Gastrocnemius medialis (tissue), 4 donors: ENCODE results near the gene GLI3. TPM values are rescaled to one million over a fixed set of nuclear protein-coding genes. Genes with fewer than 3 reads are reported as not detected.

Experiments used
- ATAC-seq, 2 donors: fragments of 150-250 bp; one replicate each; pipeline ENCODE4 v1.9.1; 2016
- DNase-seq, 2 donors: peaks; one replicate each; pipeline ENCODE4 v3.0.0-alpha.2; 2019
- H3K27ac ChIP-seq, 4 donors: fragments of 200-600 bp; sonication (generic); 1 replicate in 1 of 4; 2 replicates in 3 of 4; pipeline ENCODE4 v1.5.1; 2016 to 2018; ENCODE audit warnings: mild to moderate bottlenecking in 2 of 4, moderate library complexity in 1 of 4
- H3K27me3 ChIP-seq, 3 donors: fragments of 200-600 bp; sonication (generic) in 2 of 3; 1 replicate in 1 of 3; 2 replicates in 2 of 3; pipeline versions ENCODE4 v1.5.1 to v1.6.0; 2016 to 2019; ENCODE audit warnings: mild to moderate bottlenecking in 1 of 3, moderate library complexity in 1 of 3
- H3K36me3 ChIP-seq, 2 donors: fragments of 200-600 bp; sonication (generic) in 1 of 2; one replicate each; pipeline ENCODE4 v1.5.1; 2017 to 2018
- H3K4me1 ChIP-seq, 2 donors: fragments of 200-600 bp; sonication (generic) in 1 of 2; one replicate each; pipeline ENCODE4 v1.5.1; 2016 to 2017; ENCODE audit warnings: mild to moderate bottlenecking in 2 of 2
- H3K4me3 ChIP-seq, 4 donors: fragments of 200-600 bp; sonication (generic) in 3 of 4; 1 replicate in 1 of 4; 2 replicates in 3 of 4; pipeline ENCODE4 v1.5.1; 2016 to 2019; ENCODE audit warnings: mild to moderate bottlenecking in 2 of 4
- H3K9me3 ChIP-seq, 3 donors: fragments of 200-600 bp; sonication (generic) in 2 of 3; 1 replicate in 1 of 3; 2 replicates in 2 of 3; pipeline ENCODE4 v1.5.1; 2016 to 2019
- POLR2A ChIP-seq, 2 donors: fragments of 450-650 bp; IDR thresholded peaks; one replicate each; pipeline ENCODE4 v1.6.1; 2017; ENCODE audit warnings: antibody characterized with exemption in 2 of 2, mild to moderate bottlenecking in 2 of 2, moderate library complexity in 2 of 2
- in situ Hi-C, 4 donors: fragments of 200-750 bp; cut with MboI; loops; one replicate each; pipeline versions ENCODE4 v1.15.0 to v1.8.0; 2017; ENCODE audit warnings: low sequenced_read_pairs in 4 of 4
- intact Hi-C: fragments of 100-400 bp; cut with DNase I; formaldehyde crosslinking; loops from one replicate; pipeline ENCODE4 v1.15.1; 2023; ENCODE audit warnings: low total_unique reads
- total RNA-seq, 4 donors: library from RNA; depleted of rRNA; stranded (reverse); fragments of >200 nt; gene quantifications; one replicate each; pipeline versions ENCODE4 v1.1.0 to v1.2.3, GENCODE V29; 2016
- TF ChIP-seq, protein P1 (sequence below), 5 experiments: fragments of 450-650 bp in 3 of 5; fragments of 200-600 bp in 2 of 5; sonication (generic) in 2 of 5; IDR thresholded peaks in 4 of 5; conservative IDR thresholded peaks in 1 of 5; 1 replicate in 4 of 5; 2 replicates in 1 of 5; pipeline ENCODE4 v1.5.1; 2016 to 2019; ENCODE audit warnings: antibody characterized with exemption in 5 of 5, mild to moderate bottlenecking in 3 of 5, moderate library complexity in 3 of 5

The GLI3 gene
- total RNA-seq, 4 donors from 2014 or later = 0.46 to 1.6 (median 0.81) TPM

DNA sequence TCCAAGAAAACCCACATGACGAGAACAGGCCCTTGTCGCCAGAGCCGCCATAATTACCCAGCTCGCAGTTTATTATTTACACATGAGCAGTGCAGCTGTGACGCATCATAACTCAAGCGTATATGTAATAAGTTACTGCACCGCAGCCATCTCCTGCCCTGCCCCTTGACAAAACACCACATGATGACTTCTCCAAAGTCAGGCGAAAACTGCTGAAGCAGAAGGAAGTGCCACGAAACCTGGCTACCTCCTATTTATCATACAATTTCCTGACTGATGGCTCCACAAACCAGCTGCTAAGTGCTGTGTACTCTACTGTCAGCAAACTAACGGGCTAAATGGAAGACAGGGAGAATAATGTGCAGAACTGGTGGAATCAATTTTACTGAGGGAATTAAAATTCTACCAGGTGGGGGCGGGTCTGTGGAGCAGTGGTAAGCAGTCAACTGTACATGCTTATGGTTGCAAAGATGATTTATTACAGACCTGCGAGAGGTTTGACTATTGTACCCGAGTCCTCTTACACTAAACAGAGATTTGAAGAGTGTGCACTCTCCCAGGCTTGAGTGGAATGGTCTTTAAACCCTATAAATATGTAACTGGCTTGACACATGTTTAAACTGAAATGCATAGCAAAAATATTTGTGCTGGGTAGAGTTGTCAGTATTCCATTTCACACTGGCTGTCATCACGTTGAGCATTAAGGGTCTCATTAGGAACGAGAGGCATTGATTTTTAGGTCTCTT, 156.0 kb downstream of the GLI3 start:
- Histone ChIP-seq H3K27me3 (no peaks in the 10 kb centered on the region), H3K4me1 (peaks cover 0 to 2% of the 10 kb centered on the region in 2 donors), H3K27ac (no peak overlapping the region), H3K9me3 (no peaks in the 10 kb centered on the region), H3K4me3 (no peak overlapping the region), H3K36me3 (no peaks in the 10 kb centered on the region)
- ATAC-seq = no peak
- intact Hi-C loops (no loop called here), in situ Hi-C loops (no loop called here)
- no peak for DNase-seq
- TF ChIP-seq, protein P1, sequence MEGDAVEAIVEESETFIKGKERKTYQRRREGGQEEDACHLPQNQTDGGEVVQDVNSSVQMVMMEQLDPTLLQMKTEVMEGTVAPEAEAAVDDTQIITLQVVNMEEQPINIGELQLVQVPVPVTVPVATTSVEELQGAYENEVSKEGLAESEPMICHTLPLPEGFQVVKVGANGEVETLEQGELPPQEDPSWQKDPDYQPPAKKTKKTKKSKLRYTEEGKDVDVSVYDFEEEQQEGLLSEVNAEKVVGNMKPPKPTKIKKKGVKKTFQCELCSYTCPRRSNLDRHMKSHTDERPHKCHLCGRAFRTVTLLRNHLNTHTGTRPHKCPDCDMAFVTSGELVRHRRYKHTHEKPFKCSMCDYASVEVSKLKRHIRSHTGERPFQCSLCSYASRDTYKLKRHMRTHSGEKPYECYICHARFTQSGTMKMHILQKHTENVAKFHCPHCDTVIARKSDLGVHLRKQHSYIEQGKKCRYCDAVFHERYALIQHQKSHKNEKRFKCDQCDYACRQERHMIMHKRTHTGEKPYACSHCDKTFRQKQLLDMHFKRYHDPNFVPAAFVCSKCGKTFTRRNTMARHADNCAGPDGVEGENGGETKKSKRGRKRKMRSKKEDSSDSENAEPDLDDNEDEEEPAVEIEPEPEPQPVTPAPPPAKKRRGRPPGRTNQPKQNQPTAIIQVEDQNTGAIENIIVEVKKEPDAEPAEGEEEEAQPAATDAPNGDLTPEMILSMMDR (IDR thresholded peaks at IDR 0.05 in 4 of 5, conservative IDR thresholded peaks at IDR 0.05 in 1 of 5) = no peak
- no peak for TF ChIP-seq POLR2A (IDR thresholded peaks at IDR 0.05)

DNA sequence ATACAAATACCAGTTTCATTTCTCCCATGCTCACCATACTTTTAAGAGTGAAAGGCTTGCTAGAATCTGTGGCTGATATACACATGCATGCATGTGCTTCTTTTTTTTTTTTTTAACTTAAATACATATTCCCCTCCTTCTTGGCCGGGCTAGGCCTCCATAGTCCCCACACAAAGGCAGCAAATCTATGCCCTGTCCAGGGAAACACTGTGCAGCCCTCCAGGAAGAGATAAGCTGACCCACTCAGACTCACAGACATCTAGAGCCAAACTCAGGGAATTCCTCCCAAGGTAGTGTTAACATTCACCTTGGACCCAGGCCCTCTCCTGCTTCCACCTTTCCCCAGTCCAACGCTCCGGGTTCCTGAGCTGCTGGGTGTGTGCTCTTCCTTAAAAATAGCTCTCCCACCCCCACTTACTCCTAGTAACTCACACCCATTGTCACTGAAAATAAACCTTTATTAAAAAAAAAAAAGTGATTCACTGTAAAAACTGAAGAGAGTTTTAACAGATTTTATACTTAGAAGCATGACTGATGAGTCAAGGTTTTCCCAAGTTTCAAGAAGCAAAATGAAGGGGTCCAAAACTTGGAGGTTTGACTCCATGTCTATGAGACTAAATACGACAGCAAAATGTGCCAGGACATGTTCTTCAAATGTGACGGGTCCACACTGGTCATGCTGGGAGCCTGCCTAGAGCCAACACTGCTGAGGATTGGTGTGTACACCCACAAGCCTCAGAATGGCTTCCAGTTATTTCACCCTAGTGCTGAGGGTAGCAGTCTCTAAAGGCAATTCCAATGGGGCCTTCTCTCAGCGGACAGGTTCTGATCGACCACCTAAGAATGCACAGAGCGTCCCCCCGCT, 159.5 kb downstream of the GLI3 start:
- no peak for DNase-seq
- H3K9me3 ChIP-seq = no peaks in the 10 kb centered on the region
- H3K27ac ChIP-seq = no peak overlapping the region
- no peak for TF ChIP-seq POLR2A (IDR thresholded peaks at IDR 0.05)
- TF ChIP-seq, protein P1 (IDR thresholded peaks at IDR 0.05 in 4 of 5, conservative IDR thresholded peaks at IDR 0.05 in 1 of 5) = no peak
- no peaks in the 10 kb centered on the region for H3K36me3 ChIP-seq
- in situ Hi-C loops = no loop called here
- no peak for ATAC-seq
- intact Hi-C loops = no loop called here
- H3K4me3 ChIP-seq = no peak overlapping the region
- no peaks in the 10 kb centered on the region for H3K27me3 ChIP-seq
- H3K4me1 ChIP-seq = no peaks in the 10 kb centered on the region

DNA sequence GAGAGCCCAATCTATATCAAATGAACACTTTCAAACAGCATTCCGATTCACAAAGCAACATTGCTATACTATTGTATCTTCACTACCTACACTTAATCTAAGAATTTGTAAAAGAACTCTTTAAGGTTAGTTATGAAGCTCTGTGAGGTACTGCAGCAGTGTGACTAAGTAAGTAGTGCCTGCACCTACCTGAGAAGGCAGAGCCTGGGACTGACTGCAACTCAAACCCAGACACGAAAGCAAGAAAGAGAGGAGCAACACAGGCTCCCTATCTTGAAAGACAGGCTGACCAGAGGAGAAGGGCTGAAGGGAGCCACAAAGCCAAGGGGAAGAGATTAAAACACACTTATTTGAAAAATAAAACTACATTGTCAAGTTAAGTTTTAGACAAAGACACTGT, 160.1 kb downstream of the GLI3 start:
- TF ChIP-seq POLR2A (IDR thresholded peaks at IDR 0.05) = no peak

DNA sequence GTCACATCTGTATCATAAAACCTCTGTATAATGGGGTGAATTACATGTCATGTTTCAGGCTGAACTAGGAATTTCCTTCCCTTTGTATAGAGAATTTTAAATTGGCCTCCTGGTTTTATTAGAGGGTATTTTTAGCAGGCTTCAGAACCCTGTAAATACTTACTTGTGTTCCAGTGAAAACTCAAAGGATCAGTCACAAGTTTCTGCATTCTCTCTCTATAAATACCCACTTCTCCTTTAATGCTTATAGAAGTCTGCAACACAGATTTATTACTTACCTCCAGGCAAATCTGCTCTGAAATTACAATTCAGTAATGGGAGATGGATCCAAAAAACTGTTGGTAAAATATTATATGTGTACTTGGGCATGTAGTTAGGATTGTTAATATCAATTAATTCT, 161.6 kb downstream of the GLI3 start:
- Histone ChIP-seq H3K36me3 (no peaks in the 10 kb centered on the region), H3K4me1 (peaks cover 4 to 5% of the 10 kb centered on the region in 2 donors), H3K4me3 (no peak overlapping the region), H3K27me3 (no peaks in the 10 kb centered on the region), H3K27ac (no peak overlapping the region), H3K9me3 (no peaks in the 10 kb centered on the region)
- DNase-seq = no peak
- TF ChIP-seq POLR2A (IDR thresholded peaks at IDR 0.05) = no peak
- TF ChIP-seq, protein P1 (IDR thresholded peaks at IDR 0.05 in 4 of 5, conservative IDR thresholded peaks at IDR 0.05 in 1 of 5) = no peak
- in situ Hi-C loops (no loop called here), intact Hi-C loops (no loop called here)
- no peak for ATAC-seq

More for the DNA sequence above, 160.1 kb downstream of the GLI3 start:
- in situ Hi-C loops (no loop called here), intact Hi-C loops (no loop called here)
- no peaks in the 10 kb centered on the region for H3K36me3 ChIP-seq
- H3K4me1 ChIP-seq = peaks cover under 1 to 5% of the 10 kb centered on the region in 2 donors
- H3K27me3 ChIP-seq = no peaks in the 10 kb centered on the region
- no peak overlapping the region for H3K27ac ChIP-seq
- no peaks in the 10 kb centered on the region for H3K9me3 ChIP-seq
- H3K4me3 ChIP-seq = no peak overlapping the region
- ATAC-seq (no peak), DNase-seq (no peak)

DNA sequence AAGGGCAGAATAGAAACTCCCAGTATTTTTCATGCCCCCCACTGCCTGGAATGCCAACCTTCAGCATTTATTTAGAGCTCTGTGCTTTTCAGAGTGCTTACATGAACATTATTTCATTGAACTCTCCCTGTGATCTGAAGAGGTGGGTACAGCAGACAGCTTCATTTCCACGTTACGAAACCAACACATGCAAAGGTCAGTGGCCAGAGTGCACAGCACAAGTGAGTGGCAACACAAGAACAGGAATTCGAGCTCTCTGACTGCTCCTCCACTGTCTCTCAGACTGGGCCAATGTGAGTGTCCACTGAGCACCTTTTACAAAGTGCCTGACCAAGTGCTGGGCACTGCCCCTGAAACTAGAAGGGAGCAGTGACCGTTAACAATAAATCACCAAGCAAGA, 162.9 kb downstream of the GLI3 start:
- DNase-seq (no peak), ATAC-seq (no peak)
- no peaks in the 10 kb centered on the region for H3K27me3 ChIP-seq
- peaks cover 4 to 5% of the 10 kb centered on the region in 2 donors for H3K4me1 ChIP-seq
- no peak for TF ChIP-seq POLR2A (IDR thresholded peaks at IDR 0.05)
- TF ChIP-seq, protein P1 (IDR thresholded peaks at IDR 0.05 in 4 of 5, conservative IDR thresholded peaks at IDR 0.05 in 1 of 5) = no peak
- no peak overlapping the region for H3K27ac ChIP-seq
- in situ Hi-C loops (no loop called here), intact Hi-C loops (no loop called here)
- H3K9me3 ChIP-seq = no peaks in the 10 kb centered on the region
- H3K36me3 ChIP-seq = no peaks in the 10 kb centered on the region
- no peak overlapping the region for H3K4me3 ChIP-seq
